ENCODE measurements around the gene SCTR.
"Not testable (repeated sequence)": the region's sequence is repeated elsewhere in the genome, so short reads cannot be mapped to it uniquely, and the experiment has no call there.

SCTR gene

DNA sequence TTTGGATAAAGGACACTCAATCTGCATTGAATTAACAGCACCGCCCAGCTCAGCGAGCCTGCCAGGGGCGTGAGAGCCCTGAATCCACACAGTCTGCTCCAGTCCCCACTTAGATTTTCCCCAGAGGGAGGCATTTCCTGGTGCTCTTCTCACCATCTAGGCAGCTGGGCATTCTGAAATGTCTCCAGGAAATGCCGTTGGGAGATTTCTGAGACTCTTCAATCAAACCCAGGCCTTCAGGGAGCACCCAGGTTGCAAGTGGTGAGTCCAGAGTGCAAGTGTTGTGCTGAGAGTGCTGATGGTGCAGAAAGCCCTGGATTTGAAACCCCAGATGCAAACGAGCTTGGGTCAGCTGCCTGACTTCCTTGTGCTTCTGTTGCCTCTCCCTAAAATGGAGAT is 116.1 kb downstream of the SCTR start:
- no peak for DNase-seq (ENCODE audit: low read depth)

DNA sequence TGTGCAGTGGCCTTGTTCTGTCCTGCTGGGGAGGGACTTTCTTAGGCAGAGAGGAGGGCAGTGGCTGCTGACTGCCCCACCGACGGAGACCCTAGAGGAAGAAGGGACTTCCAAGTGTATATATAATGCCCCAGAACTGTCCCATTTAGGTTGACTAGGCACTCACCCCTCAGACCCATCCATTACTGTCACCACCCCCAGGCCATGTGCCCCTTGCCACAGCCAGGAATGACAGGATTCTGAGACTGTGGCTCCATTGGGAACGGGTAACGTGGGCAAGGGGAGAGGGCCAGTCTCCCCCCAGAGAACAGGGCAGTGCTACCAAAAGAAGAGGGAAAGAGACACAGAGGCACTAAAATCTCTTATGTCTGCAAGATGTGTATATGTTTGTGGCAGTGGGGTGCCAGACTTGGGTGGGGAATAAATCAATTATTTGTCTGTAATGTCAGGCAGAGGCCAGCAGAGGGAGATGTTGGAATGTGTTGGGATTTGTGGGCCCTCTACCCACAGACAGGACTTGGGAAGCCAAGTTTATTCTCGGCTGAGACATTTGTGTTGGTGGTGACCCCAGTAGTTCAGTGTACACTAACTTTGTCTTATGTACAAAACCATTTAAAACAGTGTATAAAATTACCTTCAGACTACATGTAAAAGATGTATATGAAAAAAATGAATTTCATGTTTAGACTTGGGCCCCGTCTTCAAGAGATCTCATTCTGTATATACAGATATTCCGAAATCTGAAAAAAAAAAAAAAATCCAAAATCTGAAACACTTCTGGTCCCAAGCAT is 116.7 kb downstream of the SCTR start:
- peak; percentile 65 for DNase-seq (ENCODE audit: low read depth)

DNA sequence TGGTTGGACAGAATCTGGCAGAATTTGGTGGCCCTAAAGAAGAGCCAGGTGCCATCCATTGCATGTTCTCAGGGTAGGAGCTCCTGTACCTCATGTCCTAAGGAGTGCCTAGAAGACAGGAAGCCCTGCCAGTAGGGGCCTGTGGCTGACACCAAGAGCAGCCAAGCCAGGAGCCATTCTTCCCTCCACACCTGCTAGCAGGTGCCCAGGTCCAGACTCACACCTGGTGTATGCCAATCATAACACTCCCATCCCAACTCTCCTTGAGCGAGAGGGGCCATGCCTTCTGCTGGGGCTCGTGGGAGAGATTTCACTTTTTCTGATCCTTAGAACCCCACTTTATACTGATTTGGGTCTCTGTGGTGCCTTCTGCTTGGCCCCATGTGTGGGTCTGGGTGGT is 119.1 kb downstream of the SCTR start:
- DNase-seq (ENCODE audit: low read depth), result no peak

DNA sequence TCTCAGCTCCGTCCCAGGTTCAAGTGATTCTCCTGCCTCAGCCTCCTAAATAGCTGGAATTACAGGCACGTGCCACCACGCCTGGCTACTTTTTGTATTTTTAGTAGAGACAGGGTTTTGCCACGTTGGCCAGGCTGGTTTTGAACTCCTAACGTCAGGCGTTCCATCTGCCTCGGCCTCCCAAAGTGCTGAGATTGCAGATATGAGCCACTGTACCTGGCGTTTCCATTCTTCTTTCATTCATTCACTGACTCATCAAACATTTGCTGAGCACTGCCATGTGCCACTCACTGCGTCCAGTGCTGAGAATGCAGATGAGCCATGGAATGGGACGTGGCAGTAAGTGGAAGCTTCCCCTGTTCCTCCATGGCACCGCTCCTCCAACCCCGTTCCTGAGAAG is 120.7 kb downstream of the SCTR start:
- not testable (repeated sequence) for DNase-seq (ENCODE audit: low read depth)

DNA sequence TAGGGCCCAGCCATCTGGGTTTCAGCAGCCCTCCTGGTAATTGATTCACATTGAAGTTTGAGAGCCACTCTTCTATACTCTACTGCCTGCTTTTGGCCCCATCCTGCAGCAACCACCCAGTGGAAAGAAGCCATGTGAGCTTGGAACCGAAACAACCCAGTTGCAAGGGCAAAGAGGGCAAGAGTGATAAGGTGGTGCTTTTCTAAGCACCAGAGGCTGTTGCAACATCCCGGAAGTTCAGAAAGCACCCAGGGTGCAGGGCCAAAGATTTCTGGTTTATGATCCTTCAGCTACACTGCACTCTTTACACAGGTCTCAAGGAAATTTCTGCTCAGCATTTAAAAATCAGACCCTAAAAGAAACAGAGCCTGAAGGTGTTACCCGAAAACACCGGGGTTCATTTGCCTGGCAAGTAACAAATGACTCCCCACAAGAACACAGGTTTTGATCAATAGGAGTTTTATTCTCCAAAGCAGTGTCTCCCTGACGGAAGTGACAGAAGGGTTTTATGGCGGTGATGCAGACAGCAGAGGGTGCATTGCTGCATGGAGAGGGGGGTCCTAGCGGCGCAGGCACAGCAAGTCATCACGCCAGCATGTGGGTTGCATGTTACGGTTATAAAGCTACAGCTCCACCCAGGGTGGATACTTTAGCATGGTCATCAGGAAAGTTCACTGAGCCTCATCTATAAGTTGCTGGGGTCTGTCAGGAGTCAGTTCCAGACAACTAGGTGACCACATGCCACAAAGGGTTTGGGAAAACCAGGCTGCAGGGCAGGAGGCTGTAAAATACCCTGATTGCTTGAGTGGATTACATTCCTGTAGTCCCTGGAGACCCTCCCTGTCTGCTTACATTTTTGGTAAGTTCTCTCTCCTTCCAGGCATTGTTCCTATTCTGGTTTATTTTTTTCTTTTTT is 121.4 kb downstream of the SCTR start:
- DNase-seq (ENCODE audit: low read depth), result no peak

DNA sequence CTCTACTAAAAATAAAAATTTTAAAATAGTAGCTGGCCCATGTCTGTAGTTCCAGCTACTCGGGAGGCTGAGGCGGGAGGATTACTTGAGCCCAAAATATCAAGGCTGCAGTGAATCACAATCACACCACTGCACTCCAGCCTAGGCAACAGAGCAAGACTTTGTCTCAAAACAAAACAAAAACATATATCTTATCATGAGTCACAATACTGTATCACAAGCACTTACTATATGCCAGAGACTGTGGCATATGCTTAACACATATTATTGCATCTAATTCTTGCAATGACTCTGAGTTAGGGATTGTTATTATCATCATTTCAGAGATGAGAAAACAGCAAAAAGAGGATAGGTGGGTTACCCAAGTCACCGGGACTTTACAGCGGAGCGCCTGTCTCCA is 122.2 kb downstream of the SCTR start:
- DNase-seq (ENCODE audit: low read depth), result no peak

DNA sequence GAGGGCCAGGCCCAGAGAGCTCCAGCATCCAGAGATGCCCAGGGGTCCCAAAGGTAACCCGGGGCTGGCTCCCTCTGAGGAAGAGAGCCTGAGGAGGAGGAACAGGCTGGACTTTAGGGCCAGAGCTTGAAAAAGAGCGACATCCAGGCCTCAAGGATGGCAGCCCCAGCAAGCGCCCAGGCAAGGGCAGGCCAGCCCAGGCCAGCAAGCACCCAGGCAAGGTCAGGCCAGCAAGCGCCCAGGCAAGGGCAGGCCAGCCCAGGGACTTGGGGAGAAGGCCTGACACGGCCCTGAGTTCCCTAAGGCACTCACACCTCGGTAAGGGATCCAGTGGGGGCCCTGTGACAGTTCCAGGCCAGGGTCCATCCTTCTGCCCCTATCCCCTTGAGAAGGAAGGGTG is 127.1 kb downstream of the SCTR start:
- no peak for DNase-seq (ENCODE audit: low read depth)

DNA sequence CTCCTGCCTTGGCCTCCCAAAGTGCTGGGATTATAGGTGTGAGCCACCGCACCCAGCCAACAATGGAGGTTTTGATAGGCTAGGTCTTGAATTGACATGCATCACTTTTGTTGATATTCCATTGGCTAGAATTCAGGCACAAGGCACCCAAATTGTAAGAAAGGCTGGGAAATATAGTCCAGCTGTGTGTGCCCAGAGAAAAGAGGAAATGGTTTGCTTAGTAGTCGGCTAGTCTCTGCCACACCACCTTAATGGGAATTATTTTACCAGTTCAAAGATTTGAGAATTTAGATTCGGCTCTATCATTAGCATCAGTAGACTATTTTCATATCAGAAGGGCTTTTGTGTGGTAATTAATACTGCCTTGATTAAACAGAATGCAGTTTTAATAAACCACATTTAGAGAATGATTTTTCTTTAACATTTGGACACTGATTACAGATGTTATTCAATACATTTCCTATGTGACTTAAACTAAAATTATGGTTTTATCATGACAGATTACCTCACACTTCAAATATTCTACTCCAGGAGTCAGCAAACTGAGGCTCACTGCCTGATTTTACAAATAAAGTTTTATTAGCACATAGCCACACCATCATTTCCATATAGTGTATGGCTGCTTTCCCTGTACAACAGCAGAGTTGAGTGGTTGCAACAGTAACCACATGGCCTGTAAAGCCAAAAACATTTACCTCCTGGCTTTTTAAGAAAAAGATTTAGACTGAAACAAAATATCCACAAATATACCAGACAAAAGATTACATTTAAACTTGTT is 130.1 kb downstream of the SCTR start:
- DNase-seq (ENCODE audit: low read depth), result no peak

Measured in ELR (cell line).